Type B pancreatic cell (in vitro differentiated cells): Measurements from ENCODE around the gene FAM171A1. TPM values are rescaled to one million over a fixed set of nuclear protein-coding genes. Genes with fewer than 3 reads are reported as not detected.
"Not testable (repeated sequence)": the region's sequence is repeated elsewhere in the genome, so short reads cannot be mapped to it uniquely, and the experiment has no call there.

Experiments
- DNase-seq: peaks from one replicate; pipeline ENCODE4 v3.0.0; 2021; ENCODE audit warnings: mixed read lengths; ENCODE audit not compliant: unreplicated experiment; ENCODE audit errors: extremely low spot score
- H3K27ac Mint-ChIP-seq: 2 replicates; pipeline ENCODE4 v1.8.0; 2021; ENCODE audit warnings: mild to moderate bottlenecking, mixed read lengths
- H3K27me3 Mint-ChIP-seq: 2 replicates; pipeline ENCODE4 v1.8.0; 2021; ENCODE audit warnings: mixed read lengths
- H3K36me3 Mint-ChIP-seq: 2 replicates; pipeline ENCODE4 v1.8.0; 2021; ENCODE audit warnings: mixed read lengths
- H3K4me1 Mint-ChIP-seq: one replicate; pipeline ENCODE4 v1.8.0; 2021; ENCODE audit warnings: mixed read lengths; ENCODE audit not compliant: unreplicated experiment
- H3K4me3 Mint-ChIP-seq: 2 replicates; pipeline ENCODE4 v1.8.0; 2021; ENCODE audit warnings: mild to moderate bottlenecking, mixed read lengths
- H3K9me3 Mint-ChIP-seq: 2 replicates; pipeline ENCODE4 v1.8.0; 2021; ENCODE audit warnings: mixed read lengths
- total RNA-seq: library from RNA; stranded (reverse); gene quantifications from 2 replicates; pipeline ENCODE4 v1.2.1, GENCODE V29; 2021; ENCODE audit warnings: low replicate concordance
- TF ChIP-seq, protein P1 (sequence below): fragments of 200-600 bp; sonication (generic); conservative IDR thresholded peaks from 2 replicates; pipeline ENCODE4 v1.5.0; 2021; ENCODE audit warnings: antibody characterized with exemption, mild to moderate bottlenecking

FAM171A1 gene
- total RNA-seq, 1 donor from 2014 or later = 49.3 TPM

DNA sequence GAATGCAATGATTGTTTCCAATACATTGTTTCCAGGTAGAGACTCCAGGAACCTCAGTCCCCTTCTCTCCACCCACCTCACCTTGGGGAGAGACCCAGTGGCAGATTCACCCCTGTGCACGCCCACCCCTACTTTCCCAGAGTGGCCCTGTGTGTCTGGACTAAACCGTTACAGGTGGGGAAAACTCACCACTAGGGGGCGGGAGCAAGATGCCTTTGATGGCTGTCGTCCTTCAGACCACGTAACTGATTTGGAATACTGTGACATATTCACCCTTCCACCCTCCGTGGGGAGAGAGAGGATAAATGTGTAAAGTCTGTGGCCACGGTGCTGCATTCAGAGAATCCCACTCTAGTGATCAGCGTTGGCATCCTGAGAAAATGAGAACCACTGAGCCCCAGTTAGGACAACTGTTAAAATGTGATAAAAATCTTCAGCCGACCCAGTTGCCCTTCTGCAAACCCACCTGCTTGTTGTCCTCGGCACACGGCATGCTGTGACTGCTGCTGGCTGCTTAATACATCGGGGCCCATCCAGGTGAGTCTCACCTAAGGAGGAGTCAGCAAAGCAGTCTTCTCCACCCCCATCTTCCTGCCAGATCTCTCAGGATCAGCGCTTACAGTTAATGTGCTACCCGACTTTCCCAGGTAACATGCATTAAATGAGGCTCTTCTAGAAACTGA is 161.1 kb downstream of the FAM171A1 start:
- peak; percentile 77 for DNase-seq
- peaks cover 29% of the 10 kb centered on the region for H3K36me3 Mint-ChIP-seq
- H3K27me3 Mint-ChIP-seq = no peaks in the 10 kb centered on the region
- H3K4me3 Mint-ChIP-seq = no peak overlapping the region
- TF ChIP-seq, protein P1, sequence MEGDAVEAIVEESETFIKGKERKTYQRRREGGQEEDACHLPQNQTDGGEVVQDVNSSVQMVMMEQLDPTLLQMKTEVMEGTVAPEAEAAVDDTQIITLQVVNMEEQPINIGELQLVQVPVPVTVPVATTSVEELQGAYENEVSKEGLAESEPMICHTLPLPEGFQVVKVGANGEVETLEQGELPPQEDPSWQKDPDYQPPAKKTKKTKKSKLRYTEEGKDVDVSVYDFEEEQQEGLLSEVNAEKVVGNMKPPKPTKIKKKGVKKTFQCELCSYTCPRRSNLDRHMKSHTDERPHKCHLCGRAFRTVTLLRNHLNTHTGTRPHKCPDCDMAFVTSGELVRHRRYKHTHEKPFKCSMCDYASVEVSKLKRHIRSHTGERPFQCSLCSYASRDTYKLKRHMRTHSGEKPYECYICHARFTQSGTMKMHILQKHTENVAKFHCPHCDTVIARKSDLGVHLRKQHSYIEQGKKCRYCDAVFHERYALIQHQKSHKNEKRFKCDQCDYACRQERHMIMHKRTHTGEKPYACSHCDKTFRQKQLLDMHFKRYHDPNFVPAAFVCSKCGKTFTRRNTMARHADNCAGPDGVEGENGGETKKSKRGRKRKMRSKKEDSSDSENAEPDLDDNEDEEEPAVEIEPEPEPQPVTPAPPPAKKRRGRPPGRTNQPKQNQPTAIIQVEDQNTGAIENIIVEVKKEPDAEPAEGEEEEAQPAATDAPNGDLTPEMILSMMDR = peak; percentile 87
- peaks cover 4% of the 10 kb centered on the region for H3K9me3 Mint-ChIP-seq
- peaks cover 9% of the 10 kb centered on the region for H3K4me1 Mint-ChIP-seq
- H3K27ac Mint-ChIP-seq = no peak overlapping the region

DNA sequence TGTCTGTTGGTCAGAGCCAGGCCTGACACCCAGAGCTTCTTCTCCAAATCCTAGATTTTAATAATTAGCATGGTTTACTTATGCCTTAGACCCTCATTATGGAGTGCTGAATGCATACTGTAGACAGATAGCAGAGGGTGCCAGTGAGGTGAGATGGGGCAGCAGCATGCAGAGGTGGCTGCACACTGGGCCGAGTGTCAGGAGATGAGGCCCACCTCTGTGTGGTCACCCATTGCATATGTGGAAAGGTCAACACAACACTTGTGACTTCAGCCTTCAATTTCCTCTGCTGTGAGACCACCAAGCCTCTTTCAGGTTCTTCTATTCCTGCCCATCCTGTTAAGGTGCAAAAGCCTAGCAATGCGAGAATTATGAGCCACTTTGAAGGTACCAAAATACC is 162.9 kb downstream of the FAM171A1 start:
- H3K36me3 Mint-ChIP-seq = peaks cover 20% of the 10 kb centered on the region
- TF ChIP-seq, protein P1 = no peak
- no peak for DNase-seq
- H3K4me3 Mint-ChIP-seq = no peak overlapping the region
- H3K4me1 Mint-ChIP-seq = peaks cover 18% of the 10 kb centered on the region
- no peaks in the 10 kb centered on the region for H3K27me3 Mint-ChIP-seq
- peaks cover 4% of the 10 kb centered on the region for H3K9me3 Mint-ChIP-seq
- H3K27ac Mint-ChIP-seq = no peak overlapping the region

DNA sequence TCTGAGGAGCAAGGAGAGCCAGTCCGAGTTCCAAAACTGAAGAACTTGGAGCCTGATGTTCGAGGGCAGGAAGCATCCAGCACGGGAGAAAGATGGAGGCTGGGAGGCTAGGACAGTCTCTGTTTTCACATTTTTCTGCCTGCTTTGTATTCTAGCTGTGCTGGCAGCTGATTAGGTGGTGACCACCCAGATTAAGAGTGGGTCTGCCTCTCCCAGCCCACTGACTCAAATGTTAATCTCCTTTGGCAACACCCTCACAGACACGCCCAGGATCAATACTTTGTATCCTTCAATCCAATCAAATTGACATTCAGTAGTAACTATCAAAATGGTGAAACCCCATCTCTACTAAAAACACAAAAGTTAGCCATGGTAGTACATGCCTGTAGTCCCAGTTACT is 163.7 kb downstream of the FAM171A1 start:
- not testable (repeated sequence) for H3K4me3 Mint-ChIP-seq, H3K9me3 Mint-ChIP-seq, DNase-seq, H3K27ac Mint-ChIP-seq, H3K27me3 Mint-ChIP-seq
- Mint-ChIP-seq H3K36me3 (peaks cover 13% of the 10 kb centered on the region), H3K4me1 (peaks cover 23% of the 10 kb centered on the region)

DNA sequence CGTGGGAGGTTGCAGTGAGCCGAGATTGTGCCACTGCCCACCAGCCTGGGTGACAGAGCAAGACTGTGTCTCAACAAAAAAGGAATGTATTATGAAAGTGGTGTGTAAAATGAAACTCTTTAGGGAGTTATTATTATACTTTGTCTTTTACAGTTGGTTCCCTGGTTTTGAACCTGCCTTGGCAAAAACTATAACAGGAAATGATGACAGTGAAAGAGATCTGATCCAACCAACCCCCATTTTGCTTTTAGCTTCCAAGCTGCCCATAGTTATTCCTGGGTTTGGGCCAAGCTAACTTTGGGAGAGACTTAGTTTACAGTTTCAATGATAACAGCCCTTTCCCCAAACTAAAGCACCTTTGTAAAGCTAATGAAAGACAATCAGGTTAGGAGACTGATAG is 168.4 kb downstream of the FAM171A1 start:
- TF ChIP-seq, protein P1 = no peak
- peaks cover 8% of the 10 kb centered on the region for H3K36me3 Mint-ChIP-seq
- peaks cover 37% of the 10 kb centered on the region for H3K4me1 Mint-ChIP-seq
- H3K9me3 Mint-ChIP-seq = peaks cover 4% of the 10 kb centered on the region
- no peak overlapping the region for H3K4me3 Mint-ChIP-seq
- H3K27ac Mint-ChIP-seq = no peak overlapping the region
- DNase-seq = no peak
- H3K27me3 Mint-ChIP-seq = no peaks in the 10 kb centered on the region

DNA sequence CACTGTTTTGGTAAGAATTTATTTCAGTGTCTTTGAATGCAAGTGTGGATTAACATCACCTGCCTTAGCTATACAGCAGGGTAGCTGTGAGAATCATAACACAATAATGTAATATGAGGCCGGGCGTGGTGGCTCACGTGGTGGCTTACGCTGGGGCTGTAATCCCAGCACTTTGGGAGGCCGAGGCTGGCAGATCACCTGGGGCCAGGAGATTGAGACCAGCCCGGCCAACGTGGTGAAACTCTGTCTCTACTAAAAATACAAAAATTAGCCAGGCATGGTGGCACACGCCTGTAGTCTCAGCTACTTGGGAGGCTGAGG is 168.8 kb downstream of the FAM171A1 start:
- H3K9me3 Mint-ChIP-seq = not testable (repeated sequence)

DNA sequence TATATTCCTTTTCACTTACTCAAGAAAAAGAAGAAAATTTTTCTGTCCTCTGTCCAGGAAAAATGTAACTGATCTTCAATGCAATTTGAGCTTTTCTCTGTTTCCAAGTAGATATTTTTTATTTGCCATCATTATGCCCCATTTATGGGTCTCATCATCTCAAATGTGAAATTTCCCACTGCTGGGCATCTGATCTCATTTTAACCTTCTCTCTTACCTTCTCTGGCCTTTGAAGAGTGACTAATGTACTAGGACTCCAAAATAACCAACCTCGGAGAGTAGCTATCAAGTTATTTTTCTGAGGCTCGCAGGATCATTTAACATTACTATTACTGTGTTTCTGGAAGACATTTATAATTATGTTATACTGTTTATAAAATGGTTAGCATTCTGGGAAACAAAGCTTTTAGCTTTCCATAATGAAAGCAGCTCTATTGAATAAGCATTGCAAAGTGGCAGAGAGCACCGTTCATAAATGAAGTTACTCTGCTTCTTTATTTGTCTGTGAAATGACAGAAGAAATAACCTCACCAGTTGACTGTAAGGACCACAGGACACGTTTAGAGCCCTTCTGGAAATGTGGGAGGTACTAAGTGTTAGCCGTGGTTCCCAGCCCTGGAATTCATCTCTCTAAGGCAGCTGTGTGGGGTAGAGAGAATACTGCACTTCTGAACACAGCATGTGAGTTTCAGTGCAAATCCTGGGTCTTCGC is 169.3 kb downstream of the FAM171A1 start:
- Mint-ChIP-seq H3K36me3 (peaks cover 8% of the 10 kb centered on the region), H3K27ac (peak overlapping the region; percentile 75), H3K4me1 (peaks cover 37% of the 10 kb centered on the region), H3K9me3 (peaks cover 4% of the 10 kb centered on the region), H3K4me3 (no peak overlapping the region), H3K27me3 (no peaks in the 10 kb centered on the region)
- TF ChIP-seq, protein P1 = no peak
- no peak for DNase-seq

More for the DNA sequence above, 168.8 kb downstream of the FAM171A1 start:
- H3K4me1 Mint-ChIP-seq = peaks cover 37% of the 10 kb centered on the region
- H3K27ac Mint-ChIP-seq, H3K27me3 Mint-ChIP-seq, H3K4me3 Mint-ChIP-seq, DNase-seq, H3K36me3 Mint-ChIP-seq: not testable (repeated sequence)
